Muscle layer of duodenum (tissue), 2 donors: ENCODE results near the gene MAP7D3.

ENCODE experiments used
- H3K27ac ChIP-seq: one replicate; pipeline ENCODE4 v1.7.0; 2013; ENCODE audit warnings: mild to moderate bottlenecking, low read length
- H3K27me3 ChIP-seq: one replicate; pipeline ENCODE4 v1.7.0; 2013; ENCODE audit warnings: low read depth, mild to moderate bottlenecking, control low read depth, low read length
- H3K36me3 ChIP-seq, 2 donors: one replicate each; pipeline ENCODE4 v1.7.0; 2013; ENCODE audit warnings: low read length in 2 of 2, control low read depth in 1 of 2, mild to moderate bottlenecking in 1 of 2; ENCODE audit not compliant: insufficient read depth in 2 of 2, control insufficient read depth in 1 of 2
- H3K4me1 ChIP-seq, 2 donors: one replicate each; pipeline ENCODE4 v1.7.0; 2013; ENCODE audit warnings: low read length in 2 of 2, mild to moderate bottlenecking in 2 of 2, control low read depth in 1 of 2, moderate library complexity in 1 of 2; ENCODE audit not compliant: insufficient read depth in 2 of 2, control insufficient read depth in 1 of 2
- H3K4me3 ChIP-seq, 2 donors: one replicate each; pipeline ENCODE4 v1.7.0; 2013; ENCODE audit warnings: low read length in 2 of 2, low read depth in 1 of 2, mild to moderate bottlenecking in 1 of 2
- H3K9me3 ChIP-seq, 2 donors: one replicate each; pipeline ENCODE4 v1.7.0; 2013; ENCODE audit warnings: low read length in 2 of 2, control low read depth in 1 of 2, mild to moderate bottlenecking in 1 of 2; ENCODE audit not compliant: control insufficient read depth in 1 of 2
- donor health status: healthy.

The MAP7D3 gene

GRCh38 chrX:136214551-136214950, 36.6 kb downstream of the MAP7D3 start:
- Histone ChIP-seq H3K27me3 (no peaks in the 10 kb centered on the region), H3K4me1 (peaks cover 0 to 10% of the 10 kb centered on the region in 2 donors), H3K36me3 (peaks cover 3 to 15% of the 10 kb centered on the region in 2 donors), H3K4me3 (no peak overlapping the region), H3K27ac (no peak overlapping the region), H3K9me3 (no peaks in the 10 kb centered on the region)

DNA sequence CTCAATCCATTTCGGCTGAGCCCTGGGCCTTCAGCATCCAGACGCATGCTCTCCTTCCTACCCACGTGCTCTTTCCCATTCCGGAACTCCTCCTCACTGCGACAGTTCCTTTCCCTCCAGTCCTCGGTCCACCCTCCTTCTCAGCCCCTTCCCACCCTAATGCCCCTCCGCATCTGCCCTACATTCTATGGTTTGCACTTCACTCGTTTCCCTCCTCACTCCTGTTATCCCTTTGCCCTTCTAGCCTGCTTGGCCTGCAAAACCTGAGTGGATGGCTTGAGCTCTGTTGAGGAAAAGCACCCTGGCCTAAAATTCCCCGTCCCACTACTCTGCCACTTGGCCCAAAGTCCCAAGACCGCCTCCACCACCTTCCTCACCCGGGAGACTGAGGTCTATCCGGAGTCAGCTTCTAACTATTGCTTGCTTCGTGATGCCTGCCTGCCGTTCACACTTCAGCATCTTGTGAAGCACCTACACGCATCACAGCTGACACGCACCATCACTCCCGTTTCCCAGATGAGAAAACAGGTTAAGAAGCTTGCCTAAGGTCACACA, 38.6 kb downstream of the MAP7D3 start:
- H3K27me3 ChIP-seq = no peaks in the 10 kb centered on the region
- H3K27ac ChIP-seq = no peak overlapping the region
- no peaks in the 10 kb centered on the region for H3K9me3 ChIP-seq
- peaks cover 8 to 13% of the 10 kb centered on the region in 2 donors for H3K36me3 ChIP-seq
- no peak overlapping the region for H3K4me3 ChIP-seq
- H3K4me1 ChIP-seq = peaks cover 0 to 24% of the 10 kb centered on the region in 2 donors

- no peak overlapping the region for H3K27ac ChIP-seq
- peaks cover 0 to 31% of the 10 kb centered on the region in 2 donors for H3K4me1 ChIP-seq
- H3K36me3 ChIP-seq = peaks cover 13 to 14% of the 10 kb centered on the region in 2 donors
- H3K4me3 ChIP-seq = no peak overlapping the region
- H3K9me3 ChIP-seq = no peaks in the 10 kb centered on the region
- H3K27me3 ChIP-seq = no peaks in the 10 kb centered on the region
Measured at GRCh38 chrX:136211766-136212556, 39.2 kb downstream of the MAP7D3 start.

DNA sequence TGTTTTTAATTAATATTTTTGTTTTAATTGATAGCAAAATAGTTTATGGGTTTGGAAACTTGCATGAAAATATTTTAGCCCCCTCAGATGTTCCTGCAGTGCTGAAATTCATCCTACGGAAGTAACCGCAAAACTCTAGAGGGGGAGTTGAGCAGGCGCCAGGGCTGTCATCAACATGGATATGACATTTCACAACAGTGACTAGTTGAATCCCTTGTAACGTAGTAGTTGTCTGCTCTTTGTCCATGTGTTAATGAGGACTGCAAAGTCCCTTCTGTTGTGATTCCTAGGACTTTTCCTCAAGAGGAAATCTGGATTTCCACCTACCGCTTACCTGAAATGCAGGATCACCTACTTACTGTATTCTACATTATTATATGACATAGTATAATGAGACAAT, 40.4 kb downstream of the MAP7D3 start:
- Histone ChIP-seq H3K27ac (no peak overlapping the region), H3K36me3 (peaks cover 18 to 21% of the 10 kb centered on the region in 2 donors), H3K4me3 (no peak overlapping the region), H3K27me3 (no peaks in the 10 kb centered on the region), H3K9me3 (no peaks in the 10 kb centered on the region), H3K4me1 (peaks cover 0 to 42% of the 10 kb centered on the region in 2 donors)

- H3K27me3 ChIP-seq = no peaks in the 10 kb centered on the region
- peaks cover 0 to 46% of the 10 kb centered on the region in 2 donors for H3K4me1 ChIP-seq
- peaks cover 18 to 21% of the 10 kb centered on the region in 2 donors for H3K36me3 ChIP-seq
- H3K4me3 ChIP-seq = no peak overlapping the region
- H3K27ac ChIP-seq = no peak overlapping the region
- H3K9me3 ChIP-seq = no peaks in the 10 kb centered on the region
Measured at GRCh38 chrX:136210243-136210642, 41.0 kb downstream of the MAP7D3 start.

DNA sequence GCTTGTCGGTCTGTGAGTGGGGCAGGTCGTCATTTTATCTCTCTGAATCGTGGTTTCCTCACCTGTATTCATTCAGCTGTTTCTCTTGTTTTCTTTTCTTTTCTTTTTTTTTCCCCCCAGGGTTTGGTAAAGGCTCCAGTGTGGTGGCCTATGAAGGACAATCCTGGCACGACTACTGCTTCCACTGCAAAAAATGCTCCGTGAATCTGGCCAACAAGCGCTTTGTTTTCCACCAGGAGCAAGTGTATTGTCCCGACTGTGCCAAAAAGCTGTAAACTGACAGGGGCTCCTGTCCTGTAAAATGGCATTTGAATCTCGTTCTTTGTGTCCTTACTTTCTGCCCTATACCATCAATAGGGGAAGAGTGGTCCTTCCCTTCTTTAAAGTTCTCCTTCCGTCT, 41.4 kb downstream of the MAP7D3 start:
- Histone ChIP-seq H3K9me3 (no peaks in the 10 kb centered on the region), H3K4me3 (no peak overlapping the region), H3K27me3 (no peaks in the 10 kb centered on the region), H3K36me3 (peaks cover 18 to 21% of the 10 kb centered on the region in 2 donors), H3K27ac (peak overlapping the region; percentile 16), H3K4me1 (peaks cover 0 to 44% of the 10 kb centered on the region in 2 donors)

DNA sequence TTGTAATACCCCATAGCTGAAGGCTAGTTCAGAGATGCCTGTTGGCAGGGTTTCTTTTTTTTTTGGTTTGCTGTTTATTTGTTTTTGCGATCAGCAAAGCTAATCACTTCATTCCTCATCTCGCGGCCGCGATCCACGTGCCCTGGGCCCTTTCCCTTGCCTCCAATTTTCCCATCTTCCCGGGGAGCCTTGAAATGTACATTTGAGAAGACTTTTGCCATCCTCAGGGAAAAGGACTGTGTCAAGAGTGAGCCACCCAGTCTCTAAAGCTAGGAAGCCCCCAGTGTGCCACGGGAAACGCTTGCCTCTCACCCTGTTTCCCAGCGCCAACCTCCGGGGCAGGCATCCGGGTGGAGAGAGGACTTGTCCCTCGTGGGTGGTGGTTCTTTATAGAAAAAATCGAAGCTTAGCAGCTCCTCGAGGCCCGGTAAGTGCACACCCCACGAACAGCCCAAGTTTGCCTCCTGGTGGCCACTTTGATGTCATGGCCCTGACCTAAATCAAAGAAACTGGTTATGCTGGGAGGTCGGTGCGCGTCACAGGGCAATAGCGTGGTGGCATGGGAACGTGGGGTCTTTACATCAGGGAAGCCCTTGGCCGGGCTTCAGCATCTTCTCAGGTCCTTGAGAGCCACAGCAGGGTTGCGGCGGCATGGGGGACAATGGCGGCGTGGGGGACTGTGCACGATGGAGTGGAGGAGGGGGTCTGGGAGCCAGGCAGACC, 42.0 kb downstream of the MAP7D3 start:
- Histone ChIP-seq H3K9me3 (no peaks in the 10 kb centered on the region), H3K4me3 (no peak overlapping the region), H3K4me1 (peaks cover 1 to 44% of the 10 kb centered on the region in 2 donors), H3K27ac (peak overlapping the region; percentile 16), H3K27me3 (no peaks in the 10 kb centered on the region), H3K36me3 (peaks cover 18 to 21% of the 10 kb centered on the region in 2 donors)

- H3K27me3 ChIP-seq = no peaks in the 10 kb centered on the region
- peak overlapping the region in 1 of 2 donors; percentile 24 for H3K4me3 ChIP-seq
- no peaks in the 10 kb centered on the region for H3K9me3 ChIP-seq
- H3K27ac ChIP-seq = no peak overlapping the region
- H3K36me3 ChIP-seq = peaks cover 18 to 21% of the 10 kb centered on the region in 2 donors
- H3K4me1 ChIP-seq = peaks cover 8 to 54% of the 10 kb centered on the region in 2 donors
Measured at GRCh38 chrX:136207546-136207945, 43.7 kb downstream of the MAP7D3 start.

DNA sequence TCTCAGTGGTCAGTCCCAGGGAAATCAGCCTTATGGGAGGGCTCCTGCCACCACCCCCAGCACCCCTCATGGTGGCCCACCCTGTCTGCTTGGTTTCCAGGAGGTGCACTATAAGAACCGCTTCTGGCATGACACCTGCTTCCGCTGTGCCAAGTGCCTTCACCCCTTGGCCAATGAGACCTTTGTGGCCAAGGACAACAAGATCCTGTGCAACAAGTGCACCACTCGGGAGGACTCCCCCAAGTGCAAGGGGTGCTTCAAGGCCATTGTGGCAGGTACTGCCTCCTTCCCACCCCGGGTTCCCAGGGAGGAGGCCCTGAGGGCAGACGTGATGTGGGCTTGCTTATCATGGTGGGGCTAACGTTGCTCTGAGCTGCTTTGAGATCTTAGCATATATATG, 44.3 kb downstream of the MAP7D3 start:
- peaks cover 18 to 21% of the 10 kb centered on the region in 2 donors for H3K36me3 ChIP-seq
- H3K27me3 ChIP-seq = no peaks in the 10 kb centered on the region
- H3K4me3 ChIP-seq = peak overlapping the region; percentile 21 to 49
- peak overlapping the region; percentile 23 for H3K27ac ChIP-seq
- no peaks in the 10 kb centered on the region for H3K9me3 ChIP-seq
- peaks cover 8 to 54% of the 10 kb centered on the region in 2 donors for H3K4me1 ChIP-seq

DNA sequence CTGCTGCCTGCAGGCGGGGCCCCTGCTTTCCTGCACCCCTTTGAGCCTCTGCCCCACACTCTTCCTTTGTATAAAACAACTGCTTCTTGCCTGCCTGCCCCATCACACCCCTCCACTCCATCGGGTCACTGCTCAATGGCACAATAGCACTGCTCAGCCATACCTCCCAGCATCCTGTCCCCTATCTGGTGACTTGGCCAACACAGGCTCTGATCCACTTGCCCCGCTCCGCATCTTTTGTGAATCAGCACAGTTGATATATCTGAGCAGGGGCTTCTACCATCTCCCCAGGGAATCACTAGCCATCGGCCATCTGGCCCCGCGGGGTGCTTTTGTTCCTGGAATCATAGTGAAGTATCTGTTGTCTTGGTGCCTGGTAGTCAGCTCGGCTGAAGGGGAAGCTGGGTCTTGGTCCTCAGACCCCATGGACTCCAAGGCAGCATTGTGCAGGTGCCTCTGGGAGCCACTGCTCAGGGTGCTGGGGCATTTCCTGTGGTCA, 45.3 kb downstream of the MAP7D3 start:
- Histone ChIP-seq H3K27me3 (no peaks in the 10 kb centered on the region), H3K4me1 (peaks cover 8 to 61% of the 10 kb centered on the region in 2 donors), H3K27ac (peak overlapping the region; percentile 74), H3K36me3 (peaks cover 16 to 18% of the 10 kb centered on the region in 2 donors), H3K4me3 (peak overlapping the region; percentile 21 to 49), H3K9me3 (no peaks in the 10 kb centered on the region)

GRCh38 chrX:136204571-136204970, 46.6 kb downstream of the MAP7D3 start:
- Histone ChIP-seq H3K36me3 (peaks cover 14 to 18% of the 10 kb centered on the region in 2 donors), H3K27me3 (no peaks in the 10 kb centered on the region), H3K27ac (peak overlapping the region; percentile 74), H3K4me1 (peaks cover 8 to 61% of the 10 kb centered on the region in 2 donors), H3K9me3 (no peaks in the 10 kb centered on the region), H3K4me3 (peak overlapping the region; percentile 23 to 49)
